Cardiac muscle cell (in vitro differentiated cells and primary cell): ENCODE data around the gene GTF2IRD1. TPM values are rescaled to one million over a fixed set of nuclear protein-coding genes. Genes with fewer than 3 reads are reported as not detected.
A peak's percentile ranks its signal among the peaks of the same experiment; 100 is the strongest.
"Not testable (repeated sequence)": the region's sequence is repeated elsewhere in the genome, so short reads cannot be mapped to it uniquely, and the experiment has no call there.

Experiments used
- DNase-seq, 2 donors: peaks; one replicate each; pipeline versions ENCODE4 v3.0.0 to v3.0.0-alpha.2; 2010 to 2017; ENCODE audit warnings: low read depth in 1 of 2, low spot score in 1 of 2
- H3K27ac ChIP-seq: fragments of 200-600 bp; sonication (generic); 2 replicates; pipeline ENCODE4 v1.5.1; 2016
- H3K27me3 ChIP-seq: fragments of 200-600 bp; sonication (generic); 2 replicates; pipeline ENCODE4 v1.6.0; 2016; ENCODE audit warnings: control low read depth
- H3K36me3 ChIP-seq: fragments of 200-600 bp; sonication (generic); 2 replicates; pipeline ENCODE4 v1.5.1; 2016; ENCODE audit warnings: control low read depth
- H3K4me1 ChIP-seq: fragments of 200-600 bp; sonication (generic); 2 replicates; pipeline ENCODE4 v1.8.1; 2017; ENCODE audit warnings: low read depth, mild to moderate bottlenecking, mixed run types
- H3K4me3 ChIP-seq: fragments of 200-600 bp; sonication (generic); 2 replicates; pipeline ENCODE4 v1.5.1; 2016; ENCODE audit warnings: mild to moderate bottlenecking
- H3K9me3 ChIP-seq: fragments of 200-600 bp; sonication (generic); 2 replicates; pipeline ENCODE4 v1.5.1; 2017; ENCODE audit warnings: low read depth, mild to moderate bottlenecking, control low read depth
- CTCF ChIP-seq: IDR thresholded peaks from 2 replicates; pipeline ENCODE4 v1.5.1; 2012; ENCODE audit warnings: low read depth, mild to moderate bottlenecking, low read length
- polyA plus RNA-seq: library from polyadenylated mRNA; unstranded; fragments of >200 nt; fragmentation: Nextera tagmentation; extraction: Ambion mirVana; gene quantifications from 2 replicates; pipeline ENCODE4 v1.2.1, GENCODE V29; 2016
- total RNA-seq: library from RNA; depleted of rRNA; stranded (reverse); fragments of >200 nt; gene quantifications from 2 replicates; pipeline ENCODE4 v1.2.3, GENCODE V29; 2016

The GTF2IRD1 gene
- total and polyA plus RNA-seq, 2 experiments from 2014 or later: 29.6 to 51.4 TPM

- no peaks in the 10 kb centered on the region for H3K9me3 ChIP-seq
- TF ChIP-seq CTCF: no peak
- no peak for DNase-seq
- no peak overlapping the region for H3K4me3 ChIP-seq
- H3K36me3 ChIP-seq: no peaks in the 10 kb centered on the region
- H3K4me1 ChIP-seq: no peaks in the 10 kb centered on the region
- H3K27ac ChIP-seq: no peak overlapping the region
- H3K27me3 ChIP-seq: no peaks in the 10 kb centered on the region
Observed at GRCh38 chr7:74428023-74428422, 25.7 kb upstream of the GTF2IRD1 start.

GRCh38 chr7:74429153-74429747 lies 24.5 kb upstream of the GTF2IRD1 start:
- no peaks in the 10 kb centered on the region for H3K36me3 ChIP-seq
- H3K4me3 ChIP-seq: no peak overlapping the region
- no peaks in the 10 kb centered on the region for H3K4me1 ChIP-seq
- H3K9me3 ChIP-seq: no peaks in the 10 kb centered on the region
- no peak overlapping the region for H3K27ac ChIP-seq
- DNase-seq: peak in 1 of 2 donors; percentile 83
- no peaks in the 10 kb centered on the region for H3K27me3 ChIP-seq
- no peak for TF ChIP-seq CTCF

- DNase-seq, H3K9me3 ChIP-seq, H3K27me3 ChIP-seq, H3K4me1 ChIP-seq, H3K36me3 ChIP-seq, H3K27ac ChIP-seq, H3K4me3 ChIP-seq: not testable (repeated sequence)
Observed at GRCh38 chr7:74430409-74430808, 23.3 kb upstream of the GTF2IRD1 start.

- Histone ChIP-seq H3K27ac (peak overlapping the region; percentile 41), H3K9me3 (no peaks in the 10 kb centered on the region), H3K36me3 (no peaks in the 10 kb centered on the region), H3K4me3 (no peak overlapping the region), H3K4me1 (no peaks in the 10 kb centered on the region), H3K27me3 (no peaks in the 10 kb centered on the region)
- TF ChIP-seq CTCF: no peak
- DNase-seq: no peak
Observed at GRCh38 chr7:74430961-74431466, 22.7 kb upstream of the GTF2IRD1 start.

GRCh38 chr7:74437291-74437571 lies 16.5 kb upstream of the GTF2IRD1 start:
- H3K9me3 ChIP-seq: not testable (repeated sequence)

GRCh38 chr7:74438327-74438726 lies 15.4 kb upstream of the GTF2IRD1 start:
- no peaks in the 10 kb centered on the region for H3K4me1 ChIP-seq
- H3K9me3 ChIP-seq: no peaks in the 10 kb centered on the region
- H3K27ac ChIP-seq: no peak overlapping the region
- H3K27me3 ChIP-seq: no peaks in the 10 kb centered on the region
- no peak overlapping the region for H3K4me3 ChIP-seq
- no peak for TF ChIP-seq CTCF
- no peak for DNase-seq
- H3K36me3 ChIP-seq: no peaks in the 10 kb centered on the region

More at GRCh38 chr7:74437291-74437571, 16.5 kb upstream of the GTF2IRD1 start:
- not testable (repeated sequence) for H3K36me3 ChIP-seq, H3K27me3 ChIP-seq, H3K27ac ChIP-seq, DNase-seq, H3K4me1 ChIP-seq, H3K4me3 ChIP-seq

- Histone ChIP-seq H3K36me3 (no peaks in the 10 kb centered on the region), H3K27me3 (no peaks in the 10 kb centered on the region), H3K9me3 (no peaks in the 10 kb centered on the region), H3K27ac (no peak overlapping the region), H3K4me3 (no peak overlapping the region), H3K4me1 (no peaks in the 10 kb centered on the region)
- no peak for DNase-seq
- no peak for TF ChIP-seq CTCF
Observed at GRCh38 chr7:74439541-74439940, 14.2 kb upstream of the GTF2IRD1 start.

- not testable (repeated sequence) for DNase-seq, H3K36me3 ChIP-seq, H3K4me1 ChIP-seq, H3K27me3 ChIP-seq, H3K9me3 ChIP-seq, H3K4me3 ChIP-seq
- peak overlapping the region; percentile 58 for H3K27ac ChIP-seq
Observed at GRCh38 chr7:74440143-74440542, 13.6 kb upstream of the GTF2IRD1 start.
